Keratinocyte (primary cell): ENCODE measurements around the gene SPATA45.

Experiments used
- EZH2 ChIP-seq: IDR thresholded peaks from one replicate; pipeline ENCODE4 v1.6.1; 2012; ENCODE audit warnings: inconsistent platforms, mild to moderate bottlenecking, low read length, moderate library complexity
- TF ChIP-seq, protein P1 (sequence below), 3 experiments: IDR thresholded peaks in 1 of 3; conservative IDR thresholded peaks in 1 of 3; optimal IDR thresholded peaks in 1 of 3; 2 replicates in 2 of 3; 3 replicates in 1 of 3; pipeline versions ENCODE3 to v1.5.1; 2011; ENCODE audit warnings: low read length in 3 of 3, mild to moderate bottlenecking in 3 of 3, moderate library complexity in 2 of 3, control low read depth in 1 of 3, inconsistent platforms in 1 of 3; ENCODE audit not compliant: insufficient read depth in 2 of 3; ENCODE audit errors: extremely low read depth in 1 of 3

DNA sequence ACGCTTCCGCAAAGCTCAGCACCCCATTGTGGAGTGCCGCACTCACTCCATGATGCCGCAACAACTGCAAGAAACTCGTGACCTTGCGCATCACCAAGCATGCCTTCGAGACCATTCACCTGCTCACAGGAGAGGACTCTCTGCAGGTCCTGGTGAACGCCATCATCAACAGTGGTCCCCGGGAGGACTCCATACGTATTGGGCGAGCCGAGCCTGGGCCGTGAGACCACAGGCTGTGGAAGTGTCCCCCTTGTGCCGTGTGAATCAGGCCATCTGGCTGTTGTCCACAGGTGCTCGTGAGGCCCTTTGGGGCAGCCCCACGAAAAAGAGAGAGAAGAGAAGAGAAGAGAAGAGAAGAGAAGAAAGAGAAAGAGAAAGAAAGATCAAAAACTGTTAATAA, 23.2 kb downstream of the SPATA45 start:
- TF ChIP-seq, protein P1, sequence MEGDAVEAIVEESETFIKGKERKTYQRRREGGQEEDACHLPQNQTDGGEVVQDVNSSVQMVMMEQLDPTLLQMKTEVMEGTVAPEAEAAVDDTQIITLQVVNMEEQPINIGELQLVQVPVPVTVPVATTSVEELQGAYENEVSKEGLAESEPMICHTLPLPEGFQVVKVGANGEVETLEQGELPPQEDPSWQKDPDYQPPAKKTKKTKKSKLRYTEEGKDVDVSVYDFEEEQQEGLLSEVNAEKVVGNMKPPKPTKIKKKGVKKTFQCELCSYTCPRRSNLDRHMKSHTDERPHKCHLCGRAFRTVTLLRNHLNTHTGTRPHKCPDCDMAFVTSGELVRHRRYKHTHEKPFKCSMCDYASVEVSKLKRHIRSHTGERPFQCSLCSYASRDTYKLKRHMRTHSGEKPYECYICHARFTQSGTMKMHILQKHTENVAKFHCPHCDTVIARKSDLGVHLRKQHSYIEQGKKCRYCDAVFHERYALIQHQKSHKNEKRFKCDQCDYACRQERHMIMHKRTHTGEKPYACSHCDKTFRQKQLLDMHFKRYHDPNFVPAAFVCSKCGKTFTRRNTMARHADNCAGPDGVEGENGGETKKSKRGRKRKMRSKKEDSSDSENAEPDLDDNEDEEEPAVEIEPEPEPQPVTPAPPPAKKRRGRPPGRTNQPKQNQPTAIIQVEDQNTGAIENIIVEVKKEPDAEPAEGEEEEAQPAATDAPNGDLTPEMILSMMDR (optimal IDR thresholded peaks at IDR 0.05 in 1 of 3, IDR thresholded peaks at IDR 0.05 in 1 of 3, conservative IDR thresholded peaks at IDR 0.05 in 1 of 3; ENCODE audit: extremely low read depth in 1 of 3, insufficient read depth in 2 of 3, low read length in 3 of 3): no peak
- no peak for TF ChIP-seq EZH2
